ENCODE data around the gene C20orf96. TPM values are rescaled to one million over a fixed set of nuclear protein-coding genes. Genes with fewer than 3 reads are reported as not detected.

Gene C20orf96
- total RNA-seq, 1 donor = 2.2 TPM

- no peak overlapping the region for H3K4me2 ChIP-seq (ENCODE audit: insufficient read depth, low read length)
- H3K36me3 ChIP-seq (ENCODE audit: insufficient read depth, low read length) = no peaks in the 10 kb centered on the region
- no peaks in the 10 kb centered on the region for H3K4me1 ChIP-seq (ENCODE audit: insufficient read depth, low read length)
- peaks cover 9% of the 10 kb centered on the region for H3K27me3 ChIP-seq (ENCODE audit: insufficient read depth, low read length)
- DNase-seq (ENCODE audit: insufficient read length, low spot score, missing footprints) = no peak
- H3K79me2 ChIP-seq (ENCODE audit: insufficient read depth, low read length) = no peaks in the 10 kb centered on the region
- no peak overlapping the region for H2AFZ ChIP-seq (ENCODE audit: low read length)
- no peak overlapping the region for H3K4me3 ChIP-seq (ENCODE audit: insufficient read depth, low read length)
- no peaks in the 10 kb centered on the region for H4K20me1 ChIP-seq (ENCODE audit: insufficient read depth, low read length)
- no peak overlapping the region for H3K27ac ChIP-seq (ENCODE audit: low read depth, low read length)
- no peaks in the 10 kb centered on the region for H3K9me3 ChIP-seq (ENCODE audit: low read depth, low read length)
- no peak for TF ChIP-seq CTCF (IDR thresholded peaks at IDR 0.05; ENCODE audit: extremely low read depth, low read depth, low read length)
These were observed 37.7 kb downstream of the C20orf96 start for GRCh38 chr20:252801-253200.

- no peak for DNase-seq (ENCODE audit: insufficient read length, low spot score, missing footprints)
- Histone ChIP-seq H3K36me3 (ENCODE audit: insufficient read depth, low read length) (no peaks in the 10 kb centered on the region), H3K4me2 (ENCODE audit: insufficient read depth, low read length) (no peak overlapping the region), H3K27me3 (ENCODE audit: insufficient read depth, low read length) (peaks cover 2% of the 10 kb centered on the region), H3K4me3 (ENCODE audit: insufficient read depth, low read length) (no peak overlapping the region), H3K27ac (ENCODE audit: low read depth, low read length) (no peak overlapping the region), H3K4me1 (ENCODE audit: insufficient read depth, low read length) (no peaks in the 10 kb centered on the region), H3K79me2 (ENCODE audit: insufficient read depth, low read length) (no peaks in the 10 kb centered on the region), H4K20me1 (ENCODE audit: insufficient read depth, low read length) (no peaks in the 10 kb centered on the region), H2AFZ (ENCODE audit: low read length) (no peak overlapping the region), H3K9me3 (ENCODE audit: low read depth, low read length) (no peaks in the 10 kb centered on the region)
- no peak for TF ChIP-seq CTCF (IDR thresholded peaks at IDR 0.05; ENCODE audit: extremely low read depth, low read depth, low read length)
These were observed 39.2 kb downstream of the C20orf96 start for GRCh38 chr20:251354-251753.

DNA sequence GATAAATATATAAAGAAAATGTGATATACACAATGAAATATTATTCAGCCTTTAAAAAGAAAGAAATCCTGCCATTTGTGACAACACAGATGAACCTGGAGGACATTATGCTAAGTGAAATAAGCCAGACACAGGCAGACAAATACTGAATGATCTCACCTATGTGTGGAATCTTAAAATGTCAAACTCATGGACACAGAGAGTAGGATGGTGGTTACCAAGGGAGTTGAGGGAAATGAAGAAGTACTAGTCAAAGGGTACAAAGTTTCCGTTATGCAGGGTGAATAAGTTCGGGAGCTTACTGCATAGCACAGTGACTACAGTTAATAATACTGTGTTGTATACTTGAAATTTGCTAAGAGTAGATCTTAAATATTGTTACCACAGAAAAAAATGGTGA is 47.6 kb downstream of the C20orf96 start:
- Histone ChIP-seq H3K4me1 (ENCODE audit: insufficient read depth, low read length) (no peaks in the 10 kb centered on the region), H3K79me2 (ENCODE audit: insufficient read depth, low read length) (no peaks in the 10 kb centered on the region), H3K36me3 (ENCODE audit: insufficient read depth, low read length) (no peaks in the 10 kb centered on the region), H3K4me3 (ENCODE audit: insufficient read depth, low read length) (no peak overlapping the region), H2AFZ (ENCODE audit: low read length) (no peak overlapping the region), H3K27me3 (ENCODE audit: insufficient read depth, low read length) (peaks cover 3% of the 10 kb centered on the region), H3K27ac (ENCODE audit: low read depth, low read length) (no peak overlapping the region), H4K20me1 (ENCODE audit: insufficient read depth, low read length) (no peaks in the 10 kb centered on the region), H3K9me3 (ENCODE audit: low read depth, low read length) (no peaks in the 10 kb centered on the region), H3K4me2 (ENCODE audit: insufficient read depth, low read length) (no peak overlapping the region)
- DNase-seq (ENCODE audit: insufficient read length, low spot score, missing footprints) = no peak
- TF ChIP-seq CTCF (IDR thresholded peaks at IDR 0.05; ENCODE audit: extremely low read depth, low read depth, low read length) = no peak

DNA sequence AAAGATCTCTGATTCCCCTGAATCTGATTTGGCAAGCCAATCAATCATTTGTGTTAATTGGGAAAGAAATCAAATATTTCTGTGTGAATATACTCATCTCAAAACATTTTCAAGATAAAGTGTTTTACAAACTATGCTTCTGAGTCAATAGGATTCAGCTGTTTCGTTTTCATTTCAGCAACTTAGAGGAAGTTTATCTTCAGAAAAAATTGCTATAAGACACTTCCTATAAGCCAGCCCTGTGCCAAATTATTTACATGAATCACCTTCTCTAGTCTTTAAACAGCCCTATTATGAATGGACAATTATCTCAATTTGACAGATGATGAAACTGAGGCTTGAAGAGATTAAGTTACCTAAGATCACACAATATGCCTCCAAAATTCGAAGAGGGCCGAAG is 52.6 kb downstream of the C20orf96 start:
- Histone ChIP-seq H3K9me3 (ENCODE audit: low read depth, low read length) (no peaks in the 10 kb centered on the region), H3K4me2 (ENCODE audit: insufficient read depth, low read length) (peak overlapping the region; percentile 9), H3K4me3 (ENCODE audit: insufficient read depth, low read length) (no peak overlapping the region), H3K4me1 (ENCODE audit: insufficient read depth, low read length) (no peaks in the 10 kb centered on the region), H3K79me2 (ENCODE audit: insufficient read depth, low read length) (no peaks in the 10 kb centered on the region), H3K36me3 (ENCODE audit: insufficient read depth, low read length) (no peaks in the 10 kb centered on the region), H4K20me1 (ENCODE audit: insufficient read depth, low read length) (no peaks in the 10 kb centered on the region), H3K27me3 (ENCODE audit: insufficient read depth, low read length) (peaks cover 3% of the 10 kb centered on the region), H2AFZ (ENCODE audit: low read length) (no peak overlapping the region), H3K27ac (ENCODE audit: low read depth, low read length) (no peak overlapping the region)
- TF ChIP-seq CTCF (IDR thresholded peaks at IDR 0.05; ENCODE audit: extremely low read depth, low read depth, low read length) = no peak
- no peak for DNase-seq (ENCODE audit: insufficient read length, low spot score, missing footprints)

Measured in osteoblast (primary cell).